ENCODE measurements around the gene NR4A1. TPM values are rescaled to one million over a fixed set of nuclear protein-coding genes. Genes with fewer than 3 reads are reported as not detected.
A peak's percentile ranks its signal among the peaks of the same experiment; 100 is the strongest.

Gene NR4A1
- total and polyA plus RNA-seq, 2 of the 13 experiments (the other 11 are each of a cell fraction or from before 2014, with no cell fraction given), result 5.7 to 15.2 TPM

DNA sequence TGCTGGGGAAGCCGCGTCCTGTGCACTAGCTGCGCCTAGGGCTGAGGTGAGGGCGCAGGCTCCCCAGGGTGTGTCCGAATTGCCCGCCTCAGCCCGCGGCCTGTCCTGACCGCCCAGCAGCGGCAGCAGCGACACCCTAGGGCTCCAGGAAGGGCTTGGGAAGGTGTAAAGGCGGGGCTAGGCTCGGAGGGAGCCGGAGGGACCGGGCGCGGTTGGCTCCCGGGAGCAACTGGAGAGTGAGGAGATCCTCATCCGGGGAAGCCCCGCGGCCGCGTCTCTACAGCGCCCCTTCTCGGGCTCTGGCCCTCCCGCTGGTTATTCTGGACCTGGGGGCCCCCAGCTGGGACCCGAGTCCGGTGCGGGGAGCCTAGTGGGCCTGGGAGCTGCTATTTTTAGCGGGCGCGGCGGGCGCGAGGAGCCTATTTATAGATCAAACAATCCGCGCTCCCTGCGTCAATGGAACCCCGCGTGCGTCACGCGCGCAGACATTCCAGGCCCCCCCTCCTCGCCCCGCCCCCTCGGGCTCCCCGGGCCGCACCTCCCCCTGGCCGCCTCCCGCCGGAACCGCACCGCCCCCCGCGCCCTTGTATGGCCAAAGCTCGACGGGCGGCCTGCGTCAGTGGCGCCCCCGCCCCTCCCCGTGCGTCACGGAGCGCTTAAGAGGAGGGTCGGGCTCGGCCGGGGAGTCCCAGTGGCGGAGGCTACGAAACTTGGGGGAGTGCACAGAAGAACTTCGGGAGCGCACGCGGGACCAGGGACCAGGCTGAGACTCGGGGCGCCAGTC lies at the start of gene NR4A1 (continued):
- TF ChIP-seq RARA (CRISPR knock-in tag; IDR thresholded peaks at IDR 0.05), result peak; percentile 30; the same call in 1 of the 2 replicates
- peak; percentile 88 for TF ChIP-seq PATZ1 (CRISPR knock-in tag; IDR thresholded peaks at IDR 0.05)
- no peak; the same call in none of the 2 replicates for TF ChIP-seq BORCS8-MEF2B (CRISPR knock-in tag; IDR thresholded peaks at IDR 0.05)
- TF ChIP-seq SPEN (CRISPR knock-in tag; IDR thresholded peaks at IDR 0.05; ENCODE audit: low read depth), result peak; percentile 67
- no peak; the same call in 1 of the 2 replicates for TF ChIP-seq GFI1 (CRISPR knock-in tag; IDR thresholded peaks at IDR 0.05; ENCODE audit: borderline replicate concordance)
- TF ChIP-seq ZNF512 (CRISPR knock-in tag; IDR thresholded peaks at IDR 0.05), result no peak
- TF ChIP-seq FOXK2 (IDR thresholded peaks at IDR 0.05), result no peak
- no peak for TF ChIP-seq RELA (CRISPR knock-in tag; IDR thresholded peaks at IDR 0.05)
- no peak for TF ChIP-seq ETV6 (CRISPR knock-in tag; conservative IDR thresholded peaks at IDR 0.05)
- TF ChIP-seq BCL3 (CRISPR knock-in tag; IDR thresholded peaks at IDR 0.05), result peak; percentile 88; the same call in 1 of the 2 replicates
- TF ChIP-seq HNRNPL (IDR thresholded peaks at IDR 0.05; ENCODE audit: low read depth, low read length), result peak; percentile 49; the same call in 1 of the 2 replicates
- no peak; the same call in 1 of the 2 replicates for TF ChIP-seq MEIS2 (CRISPR knock-in tag; IDR thresholded peaks at IDR 0.05)
- TF ChIP-seq PHF21A (CRISPR knock-in tag; IDR thresholded peaks at IDR 0.05), result peak; percentile 74
- no peak for TF ChIP-seq STAT5B (CRISPR knock-in tag; IDR thresholded peaks at IDR 0.05)
- no peak for TF ChIP-seq HNRNPUL1 (IDR thresholded peaks at IDR 0.05; ENCODE audit: low read depth, low read length)
- no peak for TF ChIP-seq ATAD3A (CRISPR knock-in tag; IDR thresholded peaks at IDR 0.05)
- TF ChIP-seq ZNF878 (CRISPR knock-in tag; IDR thresholded peaks at IDR 0.05), result no peak
- no peak for TF ChIP-seq KDM1A (CRISPR knock-in tag; IDR thresholded peaks at IDR 0.05)
- peak; percentile 93 for TF ChIP-seq TEAD3 (CRISPR knock-in tag; optimal IDR thresholded peaks at IDR 0.05; ENCODE audit: borderline replicate concordance)
- 0 out of 2 replicates have a peak, but pooled peaks have one; percentile 18 for TF ChIP-seq MIER2 (CRISPR knock-in tag; IDR thresholded peaks at IDR 0.05)
- TF ChIP-seq GMEB1 (CRISPR knock-in tag; IDR thresholded peaks at IDR 0.05; ENCODE audit: borderline replicate concordance), result peak; percentile 90
- no peak for TF ChIP-seq REL (CRISPR knock-in tag; conservative IDR thresholded peaks at IDR 0.05)
- TF ChIP-seq, protein P1, sequence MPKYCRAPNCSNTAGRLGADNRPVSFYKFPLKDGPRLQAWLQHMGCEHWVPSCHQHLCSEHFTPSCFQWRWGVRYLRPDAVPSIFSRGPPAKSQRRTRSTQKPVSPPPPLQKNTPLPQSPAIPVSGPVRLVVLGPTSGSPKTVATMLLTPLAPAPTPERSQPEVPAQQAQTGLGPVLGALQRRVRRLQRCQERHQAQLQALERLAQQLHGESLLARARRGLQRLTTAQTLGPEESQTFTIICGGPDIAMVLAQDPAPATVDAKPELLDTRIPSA (CRISPR knock-in tag; IDR thresholded peaks at IDR 0.05; ENCODE audit: borderline replicate concordance), result no peak
- no peak for TF ChIP-seq ZNF557 (CRISPR knock-in tag; IDR thresholded peaks at IDR 0.05)

All from HepG2 (cell line).